K562 (cell line): ENCODE results near the gene FCSK. TPM values are rescaled to one million over a fixed set of nuclear protein-coding genes. Genes with fewer than 3 reads are reported as not detected.
A peak's percentile ranks its signal among the peaks of the same experiment; 100 is the strongest.

Experiments used
- ATAC-seq: fragments of 200-7000 bp; cut with Tn5 transposase; 3 replicates; pipeline ENCODE4 v1.9.1; 2020; ENCODE audit warnings: moderate library complexity
- BruUV-seq: library from RNA; stranded (reverse); fragments of 400-500 nt; replicated peaks from 2 replicates; lab custom pipeline; 2021; lab: Mats Ljungman, UMichigan
- CTCF ChIA-PET: fragments of 300-600 bp; formaldehyde crosslinking; extraction: SDS; loops from one replicate; lab custom pipeline; 2021; ENCODE audit warnings: low intra/inter-chr PET ratio; lab: Yijun Ruan, JAX
- POLR2A ChIA-PET: fragments of 300-600, 350-650 bp; sonication (Branson Sonifier 250); formaldehyde crosslinking; extraction: SDS; loops from one replicate; lab custom pipeline; 2021; ENCODE audit warnings: antibody characterized with exemption, inconsistent platforms; lab: Yijun Ruan, JAX
- DNase-seq, 4 experiments: peaks; one replicate each; pipeline versions ENCODE4 v3.0.0 to v3.0.0-alpha.2; 2011 to 2018; ENCODE audit warnings: low spot score in 3 of 4, mixed read lengths in 3 of 4; ENCODE audit errors: extremely low read depth in 1 of 4
- FAIRE-seq: peaks from 2 replicates; lab custom pipeline; 2011; peaks lifted over from hg19 to GRCh38; lab: Jason Lieb, UNC
- H2AFZ ChIP-seq: 2 replicates; pipeline ENCODE4 v1.6.0; 2011; ENCODE audit warnings: low read depth, low read length, control low read depth, inconsistent platforms
- H3K27ac ChIP-seq: fragments of 200-600 bp; 3 replicates; pipeline ENCODE4 v1.8.0; 2011; ENCODE audit warnings: low read depth, mild to moderate bottlenecking, control low read depth, inconsistent platforms, low read length, moderate library complexity, mixed read lengths; ENCODE audit errors: extremely low read depth
- H3K27me3 ChIP-seq, 2 experiments: fragments of 300-600 bp in 1 of 2; 2 replicates in 1 of 2; 3 replicates in 1 of 2; pipeline versions ENCODE4 v1.6.0 to v1.8.0; 2011; ENCODE audit warnings: inconsistent platforms in 2 of 2, low read length in 2 of 2, mild to moderate bottlenecking in 1 of 2, mixed read lengths in 1 of 2, moderate library complexity in 1 of 2; ENCODE audit not compliant: control insufficient read depth in 2 of 2, insufficient read depth in 2 of 2
- H3K36me3 ChIP-seq: fragments of 300-600 bp; 3 replicates; pipeline ENCODE4 v1.8.0; 2011; ENCODE audit warnings: mild to moderate bottlenecking, low read length, inconsistent platforms; ENCODE audit not compliant: control insufficient read depth, insufficient read depth
- H3K4me1 ChIP-seq, 2 experiments: fragments of 200-600 bp in 1 of 2; replicated peaks in 1 of 2; 2 replicates in 1 of 2; 3 replicates in 1 of 2; pipeline versions ENCODE4 v1.5.1 to v1.8.0; 2011; ENCODE audit warnings: inconsistent platforms in 2 of 2, low read length in 2 of 2, mild to moderate bottlenecking in 1 of 2, mixed read lengths in 1 of 2, moderate library complexity in 1 of 2; ENCODE audit not compliant: control insufficient read depth in 2 of 2, insufficient read depth in 2 of 2
- H3K4me2 ChIP-seq: 2 replicates; pipeline ENCODE4 v1.6.1; 2011; ENCODE audit warnings: low read length, control low read depth, inconsistent platforms, mixed read lengths; ENCODE audit not compliant: insufficient read depth
- H3K4me3 ChIP-seq: fragments of 200-600 bp; sonication (generic), shearing (Covaris generic); 2 replicates; pipeline ENCODE4 v1.5.1; 2016; ENCODE audit warnings: control low read depth, inconsistent platforms
- H3K79me2 ChIP-seq: fragments of 200-600 bp; 3 replicates; pipeline ENCODE4 v1.8.0; 2011; ENCODE audit warnings: low read length, inconsistent platforms; ENCODE audit not compliant: control insufficient read depth, insufficient read depth
- H3K9ac ChIP-seq, 2 experiments: 2 replicates each; pipeline versions ENCODE4 v1.6.0 to v1.6.1; 2011; ENCODE audit warnings: low read depth in 2 of 2, low read length in 2 of 2, control low read depth in 1 of 2, inconsistent platforms in 1 of 2, mild to moderate bottlenecking in 1 of 2, mixed read lengths in 1 of 2; ENCODE audit not compliant: insufficient read depth in 1 of 2
- H3K9me1 ChIP-seq: one replicate; pipeline ENCODE4 v1.6.0; 2011; ENCODE audit warnings: inconsistent platforms, mild to moderate bottlenecking, low read length, moderate library complexity; ENCODE audit not compliant: control insufficient read depth, insufficient read depth
- H3K9me3 ChIP-seq: replicated peaks from 2 replicates; pipeline ENCODE4 v1.5.1; 2011; ENCODE audit warnings: low read depth, low read length, inconsistent platforms; ENCODE audit not compliant: control insufficient read depth, insufficient read depth
- H4K20me1 ChIP-seq: replicated peaks from 2 replicates; pipeline ENCODE4 v1.6.1; 2011; ENCODE audit warnings: low read length, inconsistent platforms, mixed read lengths; ENCODE audit not compliant: control insufficient read depth, insufficient read depth
- ATF7 ChIP-seq: fragments of 450-650 bp; IDR thresholded peaks from 2 replicates; pipeline ENCODE4 v1.7.1; 2014; ENCODE audit warnings: mild to moderate bottlenecking, moderate library complexity
- CTBP1 ChIP-seq: fragments of 450-650 bp; IDR thresholded peaks from 2 replicates; pipeline ENCODE4 v1.6.1; 2016; ENCODE audit warnings: borderline replicate concordance
- EP400 ChIP-seq: fragments of 450-650 bp; IDR thresholded peaks from 2 replicates; pipeline ENCODE4 v1.6.1; 2017; ENCODE audit warnings: antibody characterized with exemption, mild to moderate bottlenecking, moderate library complexity
- JUND ChIP-seq, 2 experiments: IDR thresholded peaks; 2 replicates in 1 of 2; 3 replicates in 1 of 2; pipeline ENCODE4 v1.6.1; 2011; ENCODE audit warnings: borderline replicate concordance in 2 of 2, low read depth in 2 of 2, low read length in 2 of 2, improper control_type of control experiment in 1 of 2, missing biosample characterization in 1 of 2, missing genetic modification characterization in 1 of 2, missing genetic modification reagents in 1 of 2
- L3MBTL2 ChIP-seq: fragments of 450-650 bp; IDR thresholded peaks from 2 replicates; pipeline ENCODE4 v1.6.1; 2016; ENCODE audit warnings: mild to moderate bottlenecking, moderate library complexity
- NFXL1 ChIP-seq: fragments of 450-650 bp; formaldehyde crosslinking; IDR thresholded peaks from 2 replicates; pipeline ENCODE4 v1.4.0; 2021; ENCODE audit warnings: mild to moderate bottlenecking
- PHB ChIP-seq: fragments of 250-450 bp; sonication (Bioruptor Pico); IDR thresholded peaks from 2 replicates; pipeline ENCODE4 v1.5.0; 2021
- RAD21 ChIP-seq, 2 experiments: fragments of 250-450 bp in 1 of 2; fragments of 450-650 bp in 1 of 2; sonication (Bioruptor Pico) in 1 of 2; formaldehyde crosslinking in 1 of 2; IDR thresholded peaks in 1 of 2; conservative IDR thresholded peaks in 1 of 2; 2 replicates each; pipeline versions ENCODE4 v1.4.0 to v1.8.0; 2020 to 2022; ENCODE audit warnings: mild to moderate bottlenecking in 2 of 2, moderate library complexity in 1 of 2
- RREB1 ChIP-seq: fragments of 250-450 bp; sonication (Bioruptor Pico); IDR thresholded peaks from 2 replicates; pipeline ENCODE4 v1.4.0; 2020
- TAF1 ChIP-seq: IDR thresholded peaks from 2 replicates; pipeline ENCODE4 v1.6.1; 2011; ENCODE audit warnings: mild to moderate bottlenecking, low read length, moderate library complexity; ENCODE audit not compliant: insufficient read depth, control insufficient read depth, severe bottlenecking; ENCODE audit errors: extremely low read depth
- ZNF518B ChIP-seq: fragments of 250-450 bp; sonication (Bioruptor Pico); IDR thresholded peaks from 2 replicates; pipeline ENCODE4 v1.5.0; 2021; ENCODE audit warnings: mild to moderate bottlenecking, moderate library complexity
- ZNF583 ChIP-seq: fragments of 250-450 bp; sonication (Bioruptor Pico); IDR thresholded peaks from 2 replicates; pipeline ENCODE4 v1.4.0; 2020
- WGBS: fragments of 100-300 bp; shearing (Covaris generic); methylation state at CpG from one replicate; pipeline ENCODE4 v1.1.6; 2016; ENCODE audit warnings: low coverage, mixed read lengths; ENCODE audit not compliant: insufficient coverage; ENCODE audit errors: missing lambda C conversion rate; 5-methylcytosine and 5-hydroxymethylcytosine counted together
- in situ Hi-C: fragments of 300-500 bp; cut with MboI; formaldehyde crosslinking; loops from 4 replicates; pipeline ENCODE4 v1.15.0; 2018; ENCODE audit warnings: inconsistent platforms, mixed read lengths
- intact Hi-C: fragments of 100-400 bp; cut with micrococcal nuclease; formaldehyde crosslinking; loops from 2 replicates; pipeline ENCODE4 v1.14.2; 2022
- polyA plus RNA-seq, 8 experiments: library from polyadenylated mRNA; depleted of rRNA in 4 of 8; stranded (reverse) in 5 of 8; unstranded in 3 of 8; fragments of >200 nt; fragmentation: Nextera tagmentation in 2 of 8; fragmentation: Illumina TruSeq in 1 of 8; extraction: Ambion mirVana in 2 of 8; extraction: Trizol in 1 of 8; gene quantifications; 2 replicates each; pipeline versions ENCODE4 v1.2.1 to v1.2.3, GENCODE V29; 2011 to 2014; ENCODE audit warnings: inconsistent platforms in 1 of 8, missing spikeins in 1 of 8
- total RNA-seq, 7 experiments: library from RNA; depleted of rRNA in 6 of 7; stranded (reverse); fragments of >200 nt in 6 of 7; fragmentation: Illumina TruSeq in 2 of 7; extraction: Trizol in 2 of 7; gene quantifications; 2 replicates each; pipeline versions ENCODE4 v1.2.1 to v1.2.3, GENCODE V29; 2011 to 2021; ENCODE audit warnings: low replicate concordance in 1 of 7

The FCSK gene
- total and polyA plus RNA-seq, 9 of the 15 experiments (the other 6 are each of a cell fraction or from before 2014, with no cell fraction given): 0.92 to 18.6 (median 8.3) TPM

GRCh38 chr16:70441406-70441990 lies 12.9 kb upstream of the FCSK start:
- peak; percentile 19 for FAIRE-seq
- CTCF ChIA-PET: no interaction called here
- WGBS: 56% methylated on average over 7 of the region's 8 CpGs
- Histone ChIP-seq H3K27ac (no peak overlapping the region; the same call in 2 of the 3 replicates), H3K9me1 (no peaks in the 10 kb centered on the region), H4K20me1 (no peaks in the 10 kb centered on the region), H3K4me3 (no peak overlapping the region), H2AFZ (peak overlapping the region; percentile 35), H3K9me3 (no peaks in the 10 kb centered on the region), H3K4me2 (no peak overlapping the region), H3K79me2 (peaks cover 23% of the 10 kb centered on the region), H3K9ac (no peak overlapping the region), H3K36me3 (peaks cover 8% of the 10 kb centered on the region; the same call in 2 of the 3 replicates), H3K4me1 (peaks cover 18 to 21% of the 10 kb centered on the region in 2 experiments), H3K27me3 (no peaks in the 10 kb centered on the region)
- intact Hi-C loops (no loop called here), in situ Hi-C loops (no loop called here)
- POLR2A ChIA-PET: interaction anchor here (1.4 to 2.2 kb wide), 2 partner anchors 8 to 9 kb away, joined by 4 to 10 read pairs; no protein-coding TSS in a partner anchor
- no TSS peak for BruUV-seq
- ATAC-seq: no peak
- DNase-seq: peak in 2 of 4 experiments; percentile 4 to 24
- TF ChIP-seq RREB1 (CRISPR knock-in tag) (no peak), PHB (CRISPR knock-in tag) (no peak), L3MBTL2 (no peak), CTBP1 (0 out of 2 replicates have a peak, but pooled peaks have one; percentile 14), NFXL1 (CRISPR knock-in tag) (no peak), EP400 (0 out of 2 replicates have a peak, but pooled peaks have one; percentile 14), RAD21 (CRISPR knock-in tag; conservative IDR thresholded peaks at IDR 0.05 in 1 of 2, IDR thresholded peaks at IDR 0.05 in 1 of 2) (peak in 1 of 2 experiments; percentile 23; a peak in 1 of 4 replicates), ATF7 (peak; percentile 69; the same call in 1 of the 2 replicates), JUND (IDR thresholded peaks at IDR 0.05; ENCODE audit: borderline replicate concordance, low read depth, low read length) (0 out of 2 replicates have a peak, but pooled peaks have one; percentile 11), JUND (tag; IDR thresholded peaks at IDR 0.05; ENCODE audit: borderline replicate concordance, low read depth, low read length) (no peak), ZNF583 (CRISPR knock-in tag) (no peak), ZNF518B (CRISPR knock-in tag) (no peak), TAF1 (no peak)
